Neuronal stem cell (in vitro differentiated cells): ENCODE measurements around the gene SELENOM.
"Not testable (repeated sequence)": the region's sequence is repeated elsewhere in the genome, so short reads cannot be mapped to it uniquely, and the experiment has no call there.

Experiments used
- DNase-seq: peaks from one replicate; pipeline ENCODE4 v3.0.0-alpha.2; 2013; ENCODE audit warnings: low spot score
- H2AFZ ChIP-seq: one replicate; pipeline ENCODE4 v1.6.1; 2013; ENCODE audit warnings: mild to moderate bottlenecking, low read length, inconsistent platforms
- H2AK5ac ChIP-seq: 2 replicates; pipeline ENCODE4 v1.6.1; 2013; ENCODE audit warnings: low read depth, mild to moderate bottlenecking, inconsistent platforms, low read length, moderate library complexity, mixed read lengths
- H2BK120ac ChIP-seq: 2 replicates; pipeline ENCODE4 v1.6.1; 2013; ENCODE audit warnings: low read depth, mild to moderate bottlenecking, inconsistent platforms, low read length, moderate library complexity, mixed read lengths
- H2BK12ac ChIP-seq: one replicate; pipeline ENCODE4 v1.6.1; 2013; ENCODE audit warnings: low read length, inconsistent platforms
- H2BK15ac ChIP-seq: 2 replicates; pipeline ENCODE4 v1.6.1; 2013; ENCODE audit warnings: mild to moderate bottlenecking, low read length, inconsistent platforms, mixed read lengths
- H2BK5ac ChIP-seq: one replicate; pipeline ENCODE4 v1.6.1; 2013; ENCODE audit warnings: inconsistent platforms, mild to moderate bottlenecking, low read length, moderate library complexity
- H3K14ac ChIP-seq: one replicate; pipeline ENCODE4 v1.6.1; 2013; ENCODE audit warnings: low read length, inconsistent platforms
- H3K18ac ChIP-seq: 2 replicates; pipeline ENCODE4 v1.6.1; 2013; ENCODE audit warnings: low read length, inconsistent platforms
- H3K23ac ChIP-seq: 2 replicates; pipeline ENCODE4 v1.6.1; 2013; ENCODE audit warnings: low read depth, mild to moderate bottlenecking, mixed read lengths, low read length, inconsistent platforms; ENCODE audit not compliant: poor library complexity
- H3K27ac ChIP-seq: replicated peaks from 3 replicates; pipeline ENCODE4 v1.5.1; 2013; ENCODE audit warnings: low read length, inconsistent platforms
- H3K27me3 ChIP-seq, 3 experiments: 2 replicates each; pipeline ENCODE4 v1.6.1; 2013; ENCODE audit warnings: low read length in 3 of 3, mild to moderate bottlenecking in 2 of 3, inconsistent platforms in 1 of 3, low read depth in 1 of 3, mixed read lengths in 1 of 3, moderate library complexity in 1 of 3; ENCODE audit not compliant: control insufficient read depth in 3 of 3, insufficient read depth in 3 of 3
- H3K36me3 ChIP-seq, 2 donors: replicated peaks in 1 of 2; 2 replicates each; pipeline ENCODE4 v1.6.1; 2013; ENCODE audit warnings: low read length in 2 of 2; ENCODE audit not compliant: control insufficient read depth in 2 of 2, insufficient read depth in 2 of 2
- H3K4ac ChIP-seq: 2 replicates; pipeline ENCODE4 v1.6.1; 2013; ENCODE audit warnings: inconsistent platforms, mild to moderate bottlenecking, low read length, moderate library complexity
- H3K4me1 ChIP-seq, 2 donors: 1 replicate in 1 of 2; 2 replicates in 1 of 2; pipeline ENCODE4 v1.6.1; 2013; ENCODE audit warnings: low read length in 2 of 2, low read depth in 1 of 2; ENCODE audit not compliant: control insufficient read depth in 2 of 2, insufficient read depth in 1 of 2
- H3K4me2 ChIP-seq: one replicate; pipeline ENCODE4 v1.6.1; 2013; ENCODE audit warnings: mild to moderate bottlenecking, low read length, inconsistent platforms; ENCODE audit not compliant: insufficient read depth, poor library complexity, severe bottlenecking
- H3K4me3 ChIP-seq, 2 donors: 2 replicates each; pipeline ENCODE4 v1.5.1; 2013; ENCODE audit warnings: low read length in 2 of 2, mild to moderate bottlenecking in 2 of 2, inconsistent platforms in 1 of 2, moderate library complexity in 1 of 2
- H3K79me1 ChIP-seq: one replicate; pipeline ENCODE4 v1.6.1; 2013; ENCODE audit warnings: low read depth, mild to moderate bottlenecking, inconsistent platforms, low read length, moderate library complexity
- H3K9ac ChIP-seq: one replicate; pipeline ENCODE4 v1.6.1; 2013; ENCODE audit warnings: mild to moderate bottlenecking, low read depth, low read length, inconsistent platforms; ENCODE audit not compliant: poor library complexity
- H3K9me3 ChIP-seq, 2 donors: replicated peaks in 1 of 2; 2 replicates each; pipeline versions ENCODE3 to v1.6.1; 2013; ENCODE audit warnings: low read length in 2 of 2, mild to moderate bottlenecking in 2 of 2, inconsistent platforms in 1 of 2, low read depth in 1 of 2, mixed read lengths in 1 of 2, moderate library complexity in 1 of 2; ENCODE audit not compliant: control insufficient read depth in 2 of 2, insufficient read depth in 1 of 2
- H4K8ac ChIP-seq: one replicate; pipeline ENCODE4 v1.6.1; 2013; ENCODE audit warnings: low read depth, mild to moderate bottlenecking, inconsistent platforms, low read length, moderate library complexity
- H4K91ac ChIP-seq: one replicate; pipeline ENCODE4 v1.6.1; 2013; ENCODE audit warnings: low read length, low read depth, mild to moderate bottlenecking, inconsistent platforms; ENCODE audit not compliant: poor library complexity
- WGBS, 2 donors: extraction: QIAGEN DNeasy Blood & Tissue Kit; methylation state at CpG; one replicate each; pipeline ENCODE4 v1.1.7; 2013; ENCODE audit warnings: missing lambda C conversion rate in 2 of 2, mixed read lengths in 1 of 2; ENCODE audit not compliant: insufficient read length in 2 of 2, insufficient replicate concordance in 1 of 2; ENCODE audit errors: extremely low coverage in 2 of 2; 5-methylcytosine and 5-hydroxymethylcytosine counted together

The SELENOM gene

DNA sequence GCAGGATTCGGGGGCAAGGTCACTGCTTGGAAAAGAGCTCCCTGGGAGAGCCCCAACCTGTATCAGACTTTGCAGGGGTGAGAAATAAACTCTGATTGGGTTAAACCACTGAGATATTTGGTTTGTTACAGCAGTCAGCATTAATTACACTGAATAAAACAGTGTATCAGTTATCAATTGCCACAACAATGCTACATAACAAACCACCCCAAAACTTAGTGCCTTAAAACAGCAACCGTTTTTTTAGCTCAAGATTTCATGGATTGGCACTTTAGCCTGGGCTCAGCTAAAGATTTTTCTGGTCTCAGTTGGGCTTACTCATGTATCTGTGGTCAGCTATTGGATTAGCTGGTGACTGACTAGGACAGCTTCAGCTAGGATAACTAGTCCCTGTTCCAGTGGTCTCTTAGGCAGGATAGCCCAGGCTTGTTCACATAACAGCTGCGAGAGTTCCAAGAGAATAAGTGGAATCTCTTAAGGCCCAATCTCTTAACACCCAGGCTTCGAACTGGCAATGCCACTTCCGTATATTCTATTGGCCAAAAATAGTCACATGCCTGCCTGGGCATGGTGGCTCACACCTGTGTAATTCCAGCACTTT is 33.7 kb downstream of the SELENOM start:
- H2BK15ac ChIP-seq, H2BK120ac ChIP-seq, H3K23ac ChIP-seq, H3K36me3 ChIP-seq, H3K9ac ChIP-seq, H2BK12ac ChIP-seq, H2BK5ac ChIP-seq, H3K14ac ChIP-seq, DNase-seq, H4K91ac ChIP-seq, H3K18ac ChIP-seq, H2AK5ac ChIP-seq, H3K27me3 ChIP-seq, H2AFZ ChIP-seq, H3K4me2 ChIP-seq, H3K27ac ChIP-seq, H3K4me3 ChIP-seq, H3K4me1 ChIP-seq, H4K8ac ChIP-seq, H3K79me1 ChIP-seq, H3K9me3 ChIP-seq, H3K4ac ChIP-seq: not testable (repeated sequence)
- WGBS, 2 donors, result no CpG with 5 or more reads among the region's 5 CpGs

DNA sequence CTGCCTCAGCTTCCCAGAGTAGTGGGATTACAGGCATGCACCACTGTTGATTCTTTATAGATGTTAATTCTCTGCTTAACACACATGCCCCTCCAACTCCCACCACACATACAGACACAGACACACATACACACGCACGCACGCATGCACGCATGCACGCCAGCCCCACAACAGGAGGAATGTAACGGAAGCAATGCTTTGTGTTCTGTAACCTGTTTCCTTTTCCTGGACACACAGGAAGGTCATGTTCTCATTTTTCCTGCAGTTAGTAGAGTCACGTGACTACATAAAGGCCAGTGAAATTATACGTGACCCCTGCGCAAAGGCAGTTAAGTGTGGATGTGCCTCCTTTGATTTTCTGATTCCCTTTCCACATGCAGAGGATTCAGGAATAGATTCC is 34.2 kb downstream of the SELENOM start:
- not testable (repeated sequence) for H2BK15ac ChIP-seq, H2BK120ac ChIP-seq, H3K4ac ChIP-seq, H3K4me1 ChIP-seq, H2AK5ac ChIP-seq, H3K4me3 ChIP-seq, H3K14ac ChIP-seq, H4K8ac ChIP-seq, H3K4me2 ChIP-seq, H3K9me3 ChIP-seq, H4K91ac ChIP-seq, H3K79me1 ChIP-seq, H3K27ac ChIP-seq, H3K36me3 ChIP-seq, H2AFZ ChIP-seq, H3K27me3 ChIP-seq, H2BK5ac ChIP-seq, DNase-seq, H3K23ac ChIP-seq, H3K18ac ChIP-seq, H3K9ac ChIP-seq, H2BK12ac ChIP-seq
- no CpG with 5 or more reads among the region's 9 CpGs for WGBS, 2 donors

DNA sequence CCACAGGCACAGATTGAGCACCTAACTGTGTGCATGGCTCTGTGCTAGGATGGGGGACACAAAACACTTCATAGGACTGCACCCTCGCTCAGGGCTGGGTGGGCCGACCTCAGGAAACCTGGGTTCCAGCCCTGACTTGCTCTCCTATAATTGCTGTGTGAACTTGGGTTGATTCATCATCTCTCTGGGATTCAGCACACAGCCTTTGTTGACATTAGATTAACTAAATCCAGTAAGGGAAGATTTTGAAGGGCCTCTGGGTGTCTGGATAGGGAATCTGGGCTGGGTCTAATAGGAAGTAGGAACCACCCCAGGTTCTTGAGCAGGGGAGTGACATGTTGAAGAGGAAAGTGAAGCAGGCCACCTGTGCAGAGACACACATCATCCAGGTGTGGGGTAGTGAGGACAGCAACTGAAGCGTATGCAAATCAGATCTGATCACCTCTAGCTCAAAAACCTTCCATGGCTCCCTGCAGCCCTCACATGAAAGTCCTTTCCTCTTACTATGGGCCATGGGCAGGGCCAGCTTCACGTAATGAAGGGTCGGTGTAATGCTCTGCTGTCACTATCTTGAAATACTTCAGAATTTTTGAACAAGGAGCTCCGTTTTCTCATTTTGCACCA is 37.6 kb downstream of the SELENOM start:
- not testable (repeated sequence) for H3K27me3 ChIP-seq, H2BK12ac ChIP-seq, H3K4me1 ChIP-seq, H3K27ac ChIP-seq, H2AK5ac ChIP-seq, H3K36me3 ChIP-seq, H4K91ac ChIP-seq, H4K8ac ChIP-seq, DNase-seq, H3K9ac ChIP-seq, H3K4ac ChIP-seq, H2AFZ ChIP-seq, H3K9me3 ChIP-seq, H3K4me2 ChIP-seq, H3K79me1 ChIP-seq, H2BK120ac ChIP-seq, H3K14ac ChIP-seq, H2BK5ac ChIP-seq
- H3K18ac ChIP-seq, result peak overlapping the region; percentile 46
- peak overlapping the region; percentile 81 for H3K23ac ChIP-seq
- H2BK15ac ChIP-seq, result peak overlapping the region; percentile 63
- no CpG with 5 or more reads among the region's 6 CpGs for WGBS, 2 donors
- peak overlapping the region in 1 of 2 donors; percentile 47 for H3K4me3 ChIP-seq

DNA sequence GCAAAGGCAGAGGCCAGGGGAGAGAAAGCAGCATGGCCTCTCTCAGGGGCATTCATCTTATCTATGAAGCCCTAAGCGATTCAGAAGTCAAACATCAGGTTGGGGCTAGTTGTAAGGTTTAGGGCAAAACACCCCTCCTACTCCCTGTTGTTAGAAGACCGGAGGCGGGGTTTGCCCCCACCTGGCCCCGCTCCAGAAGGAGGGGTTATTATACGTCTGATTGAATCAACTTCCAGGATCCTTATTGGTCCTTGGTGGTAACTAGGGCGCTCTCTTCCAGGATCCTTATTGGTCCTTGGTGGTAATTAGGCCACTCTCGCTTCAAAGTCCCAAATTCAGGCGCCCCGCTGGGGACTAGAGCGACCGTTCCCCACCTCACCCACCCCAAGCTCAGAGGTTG is 38.4 kb downstream of the SELENOM start:
- H3K14ac ChIP-seq, result no peak overlapping the region
- WGBS, 2 donors, result no CpG with 5 or more reads among the region's 11 CpGs

More for the DNA sequence above, 38.4 kb downstream of the SELENOM start:
- Histone ChIP-seq H3K36me3 (no peaks in the 10 kb centered on the region), H3K27ac (no peak overlapping the region), H2BK5ac (no peak overlapping the region), H3K4ac (no peak overlapping the region), H4K91ac (no peak overlapping the region), H2AK5ac (no peak overlapping the region), H3K23ac (no peak overlapping the region), H3K4me3 (no peak overlapping the region), H3K4me2 (no peak overlapping the region), H2BK12ac (no peak overlapping the region), H4K8ac (no peak overlapping the region), H3K9me3 (no peaks in the 10 kb centered on the region), H2BK15ac (no peak overlapping the region), H3K9ac (no peak overlapping the region), H3K18ac (no peak overlapping the region), H3K4me1 (no peaks in the 10 kb centered on the region), H2BK120ac (no peak overlapping the region), H3K27me3 (no peaks in the 10 kb centered on the region), H2AFZ (no peak overlapping the region), H3K79me1 (no peaks in the 10 kb centered on the region)
- no peak for DNase-seq
